OCI-LY7 (cell line): ENCODE data around the gene SMG6. TPM values are rescaled to one million over a fixed set of nuclear protein-coding genes. Genes with fewer than 3 reads are reported as not detected.

Source experiments
- BruUV-seq: library from RNA; stranded (reverse); fragments of 400-500 nt; replicated peaks from 2 replicates; lab custom pipeline; 2021; lab: Mats Ljungman, UMichigan
- CTCF ChIA-PET: fragments of 300-600 bp; sonication (Branson Sonifier 250); formaldehyde crosslinking; loops from one replicate; lab custom pipeline; 2022; ENCODE audit warnings: antibody characterized with exemption; ENCODE audit not compliant: unreplicated experiment; lab: Charles Lee
- POLR2A ChIA-PET: fragments of 300-600 bp; sonication (Branson Sonifier 250); formaldehyde crosslinking; loops from one replicate; lab custom pipeline; 2022; ENCODE audit warnings: antibody characterized with exemption; lab: Charles Lee
- DNase-seq: peaks from one replicate; pipeline ENCODE4 v3.0.0-alpha.2; 2015; ENCODE audit warnings: low spot score
- H2AFZ ChIP-seq: fragments of 200-600 bp; sonication (generic), shearing (Covaris generic); 2 replicates; pipeline ENCODE4 v1.6.1; 2014; ENCODE audit warnings: mild to moderate bottlenecking, antibody characterized with exemption, low read length, moderate library complexity
- H3K27ac ChIP-seq: fragments of 200-600 bp; sonication (generic); 2 replicates; pipeline ENCODE4 v1.5.1; 2014; ENCODE audit warnings: mixed run types, low read depth, mild to moderate bottlenecking, moderate library complexity, low read length, inconsistent platforms; ENCODE audit not compliant: poor library complexity, severe bottlenecking
- H3K36me3 ChIP-seq: fragments of 200-600 bp; sonication (generic); 2 replicates; pipeline ENCODE4 v1.6.1; 2014; ENCODE audit warnings: mild to moderate bottlenecking, antibody characterized with exemption, low read length, moderate library complexity, mixed read lengths; ENCODE audit not compliant: insufficient read depth
- H3K4me1 ChIP-seq: fragments of 200-600 bp; sonication (generic); 2 replicates; pipeline ENCODE4 v1.5.1; 2014; ENCODE audit warnings: mild to moderate bottlenecking, low read length; ENCODE audit not compliant: insufficient read depth, poor library complexity, severe bottlenecking
- H3K4me2 ChIP-seq: fragments of 200-600 bp; sonication (generic); 2 replicates; pipeline ENCODE4 v1.6.1; 2014; ENCODE audit warnings: mild to moderate bottlenecking, low read length
- H3K4me3 ChIP-seq: fragments of 200-600 bp; sonication (generic); 2 replicates; pipeline ENCODE4 v1.5.1; 2014; ENCODE audit warnings: mild to moderate bottlenecking, low read depth, low read length; ENCODE audit not compliant: poor library complexity, severe bottlenecking
- H3K79me2 ChIP-seq: fragments of 200-600 bp; sonication (generic); 2 replicates; pipeline ENCODE4 v1.6.1; 2016; ENCODE audit warnings: low read depth, mild to moderate bottlenecking, low read length, moderate library complexity, mixed read lengths; ENCODE audit not compliant: insufficient read depth
- H3K9me2 ChIP-seq: fragments of 200-600 bp; sonication (generic); 2 replicates; pipeline ENCODE4 v1.6.1; 2016; ENCODE audit warnings: mild to moderate bottlenecking, low read length, mixed read lengths; ENCODE audit not compliant: insufficient read depth
- H3K9me3 ChIP-seq: fragments of 200-600 bp; sonication (generic); 2 replicates; pipeline ENCODE4 v1.6.1; 2014; ENCODE audit warnings: mild to moderate bottlenecking, mixed run types, low read length, mixed read lengths
- H4K20me1 ChIP-seq: fragments of 200-600 bp; sonication (generic); 2 replicates; pipeline ENCODE4 v1.6.1; 2014; ENCODE audit warnings: mild to moderate bottlenecking, antibody characterized with exemption, low read length, moderate library complexity, mixed read lengths; ENCODE audit not compliant: insufficient read depth
- EZH2phosphoT487 ChIP-seq: fragments of 200-600 bp; sonication (generic); IDR thresholded peaks from 2 replicates; pipeline ENCODE4 v1.6.1; 2018; ENCODE audit warnings: low read depth, borderline replicate concordance, mild to moderate bottlenecking, mixed run types, antibody characterized with exemption, low read length, moderate library complexity, mixed read lengths
- intact Hi-C: fragments of 100-400 bp; cut with micrococcal nuclease; formaldehyde crosslinking; loops from one replicate; pipeline ENCODE4 v1.10.0; 2022; ENCODE audit not compliant: unreplicated experiment
- total RNA-seq, 2 experiments: library from RNA; depleted of rRNA in 1 of 2; stranded (reverse); fragments of >200 nt in 1 of 2; shearing (Covaris generic) in 1 of 2; gene quantifications; 2 replicates each; pipeline ENCODE4 v1.2.3, GENCODE V29; 2014 to 2022
- TF ChIP-seq, protein P1 (sequence below): fragments of 200-600 bp; sonication (generic); conservative IDR thresholded peaks from 2 replicates; pipeline ENCODE4 v1.5.1; 2014; ENCODE audit warnings: mild to moderate bottlenecking, antibody characterized with exemption, low read length, moderate library complexity, mixed read lengths

Gene SMG6
- total RNA-seq, 2 experiments from 2014 or later: 12.5 to 17.8 TPM

DNA sequence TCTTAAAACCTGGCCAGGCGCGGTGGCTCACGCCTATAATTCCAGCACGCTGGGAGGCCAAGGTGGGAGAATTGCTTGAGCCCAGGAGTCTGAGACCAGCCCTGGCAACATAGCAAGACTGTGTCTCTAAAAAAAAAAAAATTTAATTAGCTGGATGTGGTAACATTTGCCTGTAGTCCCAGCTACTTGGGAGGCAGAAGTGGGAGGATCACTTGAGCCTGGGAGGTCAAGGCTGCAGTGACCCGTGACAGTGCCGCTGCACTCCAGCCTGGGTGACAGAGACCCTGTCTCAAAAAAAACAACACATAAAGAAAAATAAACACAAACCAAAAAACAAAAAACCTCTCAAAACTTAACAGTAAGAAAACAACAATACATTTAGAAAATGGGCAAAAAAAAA lies 106.3 kb downstream of the SMG6 start:
- DNase-seq: no peak
- Histone ChIP-seq H4K20me1 (no peaks in the 10 kb centered on the region), H3K9me2 (no peaks in the 10 kb centered on the region), H3K27ac (no peak overlapping the region), H3K79me2 (no peaks in the 10 kb centered on the region; the same call in 1 of the 2 replicates), H3K4me1 (peaks cover 9% of the 10 kb centered on the region), H3K9me3 (no peaks in the 10 kb centered on the region), H3K36me3 (peaks cover 5% of the 10 kb centered on the region), H2AFZ (no peak overlapping the region), H3K4me3 (no peak overlapping the region), H3K4me2 (no peak overlapping the region)
- no peak for TF ChIP-seq EZH2phosphoT487
- TF ChIP-seq, protein P1, sequence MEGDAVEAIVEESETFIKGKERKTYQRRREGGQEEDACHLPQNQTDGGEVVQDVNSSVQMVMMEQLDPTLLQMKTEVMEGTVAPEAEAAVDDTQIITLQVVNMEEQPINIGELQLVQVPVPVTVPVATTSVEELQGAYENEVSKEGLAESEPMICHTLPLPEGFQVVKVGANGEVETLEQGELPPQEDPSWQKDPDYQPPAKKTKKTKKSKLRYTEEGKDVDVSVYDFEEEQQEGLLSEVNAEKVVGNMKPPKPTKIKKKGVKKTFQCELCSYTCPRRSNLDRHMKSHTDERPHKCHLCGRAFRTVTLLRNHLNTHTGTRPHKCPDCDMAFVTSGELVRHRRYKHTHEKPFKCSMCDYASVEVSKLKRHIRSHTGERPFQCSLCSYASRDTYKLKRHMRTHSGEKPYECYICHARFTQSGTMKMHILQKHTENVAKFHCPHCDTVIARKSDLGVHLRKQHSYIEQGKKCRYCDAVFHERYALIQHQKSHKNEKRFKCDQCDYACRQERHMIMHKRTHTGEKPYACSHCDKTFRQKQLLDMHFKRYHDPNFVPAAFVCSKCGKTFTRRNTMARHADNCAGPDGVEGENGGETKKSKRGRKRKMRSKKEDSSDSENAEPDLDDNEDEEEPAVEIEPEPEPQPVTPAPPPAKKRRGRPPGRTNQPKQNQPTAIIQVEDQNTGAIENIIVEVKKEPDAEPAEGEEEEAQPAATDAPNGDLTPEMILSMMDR: no peak
- intact Hi-C loops: no loop called here
- ChIA-PET CTCF (no interaction called here), POLR2A (no interaction called here)
- no TSS peak for BruUV-seq

DNA sequence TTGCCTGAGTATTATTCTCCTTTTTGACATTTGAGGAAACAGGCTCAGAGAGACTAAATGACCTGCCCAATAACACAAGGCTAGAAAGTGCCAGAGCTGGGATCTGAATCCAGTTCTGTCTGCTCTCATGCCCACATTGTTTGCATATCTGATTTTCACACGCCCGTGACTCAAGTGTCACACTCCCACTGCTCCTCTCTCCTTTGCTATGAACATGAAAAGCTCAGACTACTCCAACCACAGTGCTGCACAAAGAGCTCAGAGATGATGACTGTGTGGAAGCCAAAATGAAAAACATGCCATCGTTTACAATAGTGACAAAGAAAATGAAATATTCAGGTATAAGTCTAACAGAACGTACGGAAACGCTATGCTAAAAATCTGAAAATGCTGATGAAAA lies 107.9 kb downstream of the SMG6 start:
- Histone ChIP-seq H2AFZ (no peak overlapping the region), H3K36me3 (peaks cover 3% of the 10 kb centered on the region; the same call in 1 of the 2 replicates), H3K9me2 (no peaks in the 10 kb centered on the region), H4K20me1 (no peaks in the 10 kb centered on the region), H3K27ac (no peak overlapping the region), H3K4me1 (peaks cover 11% of the 10 kb centered on the region), H3K4me3 (no peak overlapping the region), H3K4me2 (no peak overlapping the region), H3K79me2 (no peaks in the 10 kb centered on the region; the same call in 1 of the 2 replicates), H3K9me3 (no peaks in the 10 kb centered on the region)
- CTCF ChIA-PET: no interaction called here
- BruUV-seq: no TSS peak
- DNase-seq: no peak
- POLR2A ChIA-PET: no interaction called here
- no peak for TF ChIP-seq EZH2phosphoT487
- TF ChIP-seq, protein P1: no peak
- intact Hi-C loops: no loop called here

DNA sequence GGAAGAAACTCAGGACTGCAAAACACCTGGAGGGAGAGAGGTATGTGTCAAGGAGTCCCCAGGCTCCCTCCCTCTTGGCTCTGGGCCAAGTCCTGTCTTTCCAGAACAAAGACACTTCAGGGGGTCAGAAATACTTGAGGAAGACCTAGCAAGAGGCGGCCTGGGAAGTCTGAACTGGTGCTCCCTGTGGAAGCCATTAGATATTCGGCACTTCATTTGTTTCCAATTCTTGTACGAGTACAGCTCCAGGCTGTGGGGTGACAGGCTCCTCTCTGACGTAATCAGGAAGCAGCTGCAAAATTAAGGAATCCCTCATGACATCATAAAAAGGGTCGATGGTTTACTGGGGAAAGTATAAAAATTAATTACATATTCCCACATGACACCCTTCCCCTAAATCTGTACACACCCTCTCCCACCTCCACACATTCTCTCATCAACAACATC lies 108.7 kb downstream of the SMG6 start:
- CTCF ChIA-PET: no interaction called here
- intact Hi-C loops: no loop called here
- Histone ChIP-seq H3K4me1 (peaks cover 11% of the 10 kb centered on the region), H2AFZ (no peak overlapping the region), H3K27ac (no peak overlapping the region), H3K4me2 (no peak overlapping the region), H4K20me1 (no peaks in the 10 kb centered on the region), H3K9me2 (no peaks in the 10 kb centered on the region), H3K4me3 (no peak overlapping the region), H3K36me3 (peaks cover 3% of the 10 kb centered on the region; the same call in 1 of the 2 replicates), H3K9me3 (no peaks in the 10 kb centered on the region), H3K79me2 (no peaks in the 10 kb centered on the region)
- DNase-seq: no peak
- POLR2A ChIA-PET: no interaction called here
- TF ChIP-seq, protein P1: no peak
- TF ChIP-seq EZH2phosphoT487: no peak
- BruUV-seq: no TSS peak
